ENCODE results near the gene BCAS3. TPM values are rescaled to one million over a fixed set of nuclear protein-coding genes. Genes with fewer than 3 reads are reported as not detected.

The BCAS3 gene
- total and polyA plus RNA-seq, 2 donors: 6.9 to 12.4 TPM

DNA sequence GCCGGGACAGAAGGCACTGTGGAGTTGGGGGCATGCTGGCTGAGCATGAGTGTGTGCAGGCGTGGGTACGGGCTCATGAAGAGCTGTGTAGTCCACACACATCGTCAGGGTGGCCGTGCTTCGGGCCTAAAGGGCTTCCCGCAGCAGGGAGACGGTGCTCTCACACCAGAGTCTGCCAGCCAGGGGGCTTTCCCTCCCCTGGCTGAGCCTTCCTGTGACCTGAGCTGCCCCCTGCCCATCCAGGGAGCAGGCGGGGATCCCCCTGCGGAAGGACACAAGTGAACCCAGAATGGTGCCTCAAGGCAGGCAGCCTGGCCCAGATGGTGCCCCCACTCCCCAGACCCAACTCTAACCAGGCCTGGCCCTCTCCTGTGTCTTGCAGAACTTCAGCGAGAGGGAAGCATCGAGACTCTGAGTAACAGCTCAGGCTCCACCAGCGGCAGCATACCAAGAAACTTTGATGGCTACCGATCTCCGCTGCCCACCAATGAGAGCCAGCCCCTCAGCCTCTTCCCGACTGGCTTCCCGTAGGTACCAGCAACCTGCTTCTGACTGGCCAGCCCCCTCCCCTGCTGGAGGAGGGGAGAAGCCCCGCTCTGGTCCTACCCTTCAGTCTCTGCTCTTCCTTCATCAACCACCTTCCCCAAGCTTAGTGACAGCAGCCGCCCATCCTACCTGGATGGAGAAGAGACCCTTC is 714.1 kb downstream of the BCAS3 start:
- Histone ChIP-seq H3K36me3 (ENCODE audit: control insufficient read depth in 2 of 2, insufficient read depth in 2 of 2, low read length in 1 of 2) (no peaks in the 10 kb centered on the region), H3K27ac (ENCODE audit: low read depth in 1 of 2, low read length in 1 of 2) (no peak overlapping the region), H3K4me3 (ENCODE audit: low read length in 2 of 2) (no peak overlapping the region), H3K9me3 (ENCODE audit: control insufficient read depth in 2 of 2, insufficient read depth in 1 of 2, low read length in 1 of 2) (no peaks in the 10 kb centered on the region), H3K4me1 (ENCODE audit: control insufficient read depth in 2 of 2, insufficient read depth in 2 of 2, low read length in 2 of 2) (peaks cover 0 to 2% of the 10 kb centered on the region in 2 donors), H3K27me3 (ENCODE audit: control insufficient read depth in 2 of 2, insufficient read depth in 1 of 2, low read length in 1 of 2) (peaks cover 26 to 76% of the 10 kb centered on the region in 2 donors)
- 96% methylated on average over 19 of the region's 19 CpGs for WGBS
- no peak for DNase-seq (ENCODE audit: low read depth in 6 of 9, low spot score in 9 of 9)

DNA sequence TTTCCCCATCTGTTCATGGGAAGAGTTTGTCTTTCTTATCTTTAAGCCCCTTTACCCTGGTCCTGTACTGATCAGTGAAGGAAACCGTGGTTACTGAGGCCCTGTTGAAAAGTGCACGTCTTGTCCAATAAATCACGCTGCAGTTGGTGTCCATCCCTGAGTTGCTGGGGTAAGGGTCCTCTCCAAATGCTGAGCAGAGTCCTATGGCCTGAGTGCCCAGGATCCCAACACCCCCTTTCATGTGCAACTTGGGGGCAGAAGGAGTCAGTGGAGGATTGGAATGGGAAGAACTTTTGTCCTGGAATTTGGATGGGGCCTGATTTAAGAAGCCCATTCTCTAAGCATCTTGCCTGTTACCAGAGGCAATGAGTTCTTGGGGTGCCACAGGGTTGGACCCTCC is 715.0 kb downstream of the BCAS3 start:
- H3K27ac ChIP-seq (ENCODE audit: low read depth in 1 of 2, low read length in 1 of 2): no peak overlapping the region
- no peak for DNase-seq (ENCODE audit: low read depth in 6 of 9, low spot score in 9 of 9)
- no peaks in the 10 kb centered on the region for H3K36me3 ChIP-seq (ENCODE audit: control insufficient read depth in 2 of 2, insufficient read depth in 2 of 2, low read length in 1 of 2)
- H3K9me3 ChIP-seq (ENCODE audit: control insufficient read depth in 2 of 2, insufficient read depth in 1 of 2, low read length in 1 of 2): no peaks in the 10 kb centered on the region
- H3K4me3 ChIP-seq (ENCODE audit: low read length in 2 of 2): no peak overlapping the region
- 93% methylated on average over 3 of the region's 3 CpGs for WGBS
- peaks cover 0 to 6% of the 10 kb centered on the region in 2 donors for H3K4me1 ChIP-seq (ENCODE audit: control insufficient read depth in 2 of 2, insufficient read depth in 2 of 2, low read length in 2 of 2)
- peaks cover 35 to 85% of the 10 kb centered on the region in 2 donors for H3K27me3 ChIP-seq (ENCODE audit: control insufficient read depth in 2 of 2, insufficient read depth in 1 of 2, low read length in 1 of 2)

DNA sequence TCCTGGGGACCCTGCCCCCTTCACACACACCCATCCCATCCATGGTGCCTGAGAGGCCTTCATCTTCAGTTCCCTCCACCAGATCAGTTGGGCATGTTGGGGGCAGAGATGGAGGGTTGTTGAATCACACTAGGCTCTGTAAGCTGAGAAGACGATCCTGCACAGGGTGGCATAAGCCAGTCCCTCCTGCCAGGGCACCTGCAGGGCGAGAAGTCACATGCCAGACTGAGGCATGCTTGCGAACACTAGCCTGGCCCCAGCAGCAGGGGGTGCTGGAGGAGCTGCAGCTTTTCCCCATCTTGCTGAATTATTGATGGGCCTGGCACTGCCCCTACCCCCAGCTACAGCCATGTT is 715.9 kb downstream of the BCAS3 start:
- no peak overlapping the region for H3K4me3 ChIP-seq (ENCODE audit: low read length in 2 of 2)
- peaks cover 44 to 94% of the 10 kb centered on the region in 2 donors for H3K27me3 ChIP-seq (ENCODE audit: control insufficient read depth in 2 of 2, insufficient read depth in 1 of 2, low read length in 1 of 2)
- H3K9me3 ChIP-seq (ENCODE audit: control insufficient read depth in 2 of 2, insufficient read depth in 1 of 2, low read length in 1 of 2): no peaks in the 10 kb centered on the region
- DNase-seq (ENCODE audit: low read depth in 6 of 9, low spot score in 9 of 9): no peak
- 90% methylated on average over 3 of the region's 3 CpGs for WGBS
- no peak overlapping the region for H3K27ac ChIP-seq (ENCODE audit: low read depth in 1 of 2, low read length in 1 of 2)
- no peaks in the 10 kb centered on the region for H3K36me3 ChIP-seq (ENCODE audit: control insufficient read depth in 2 of 2, insufficient read depth in 2 of 2, low read length in 1 of 2)
- peaks cover 0 to 10% of the 10 kb centered on the region in 2 donors for H3K4me1 ChIP-seq (ENCODE audit: control insufficient read depth in 2 of 2, insufficient read depth in 2 of 2, low read length in 2 of 2)

DNA sequence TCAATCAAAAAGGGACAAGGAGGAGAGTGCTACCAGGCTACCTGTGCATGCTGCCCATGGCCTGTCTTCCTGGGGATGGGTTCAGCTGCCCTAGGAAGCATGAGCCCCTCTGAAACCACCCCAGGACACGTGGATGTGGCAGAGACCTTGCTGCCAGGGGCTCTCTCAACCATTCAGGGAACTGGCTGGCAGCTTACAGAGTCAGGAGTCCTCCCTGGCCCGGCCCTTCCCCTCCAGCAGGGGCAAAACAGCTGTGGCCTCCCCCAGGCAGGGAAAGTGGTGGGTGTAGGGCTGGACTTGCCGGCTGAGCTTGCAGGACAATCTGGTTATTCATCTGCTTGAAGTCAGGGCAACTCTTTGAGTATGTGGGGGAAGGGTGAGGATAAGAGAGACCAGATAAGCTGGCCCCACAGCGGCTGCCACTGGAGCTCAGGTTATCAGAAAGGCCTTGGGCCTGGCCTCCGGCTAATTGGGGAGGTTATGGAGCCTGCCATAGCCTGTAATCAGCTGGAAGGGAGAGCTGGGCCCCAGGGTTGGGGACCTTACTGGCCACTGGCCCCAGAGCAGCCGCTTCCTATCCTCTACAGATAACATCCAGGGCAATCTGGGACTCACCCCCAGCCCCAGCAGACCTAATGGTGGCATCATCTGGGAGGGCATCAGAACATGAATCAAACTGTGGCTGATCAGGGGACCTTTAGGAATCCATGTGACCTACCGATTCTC is 716.4 kb downstream of the BCAS3 start:
- WGBS: 92% methylated on average over 7 of the region's 7 CpGs
- H3K4me3 ChIP-seq (ENCODE audit: low read length in 2 of 2): no peak overlapping the region
- H3K9me3 ChIP-seq (ENCODE audit: control insufficient read depth in 2 of 2, insufficient read depth in 1 of 2, low read length in 1 of 2): no peaks in the 10 kb centered on the region
- no peak for DNase-seq (ENCODE audit: low read depth in 6 of 9, low spot score in 9 of 9)
- peaks cover 0 to 14% of the 10 kb centered on the region in 2 donors for H3K4me1 ChIP-seq (ENCODE audit: control insufficient read depth in 2 of 2, insufficient read depth in 2 of 2, low read length in 2 of 2)
- no peak overlapping the region for H3K27ac ChIP-seq (ENCODE audit: low read depth in 1 of 2, low read length in 1 of 2)
- H3K36me3 ChIP-seq (ENCODE audit: control insufficient read depth in 2 of 2, insufficient read depth in 2 of 2, low read length in 1 of 2): no peaks in the 10 kb centered on the region
- H3K27me3 ChIP-seq (ENCODE audit: control insufficient read depth in 2 of 2, insufficient read depth in 1 of 2, low read length in 1 of 2): peaks cover 49 to 99% of the 10 kb centered on the region in 2 donors

DNA sequence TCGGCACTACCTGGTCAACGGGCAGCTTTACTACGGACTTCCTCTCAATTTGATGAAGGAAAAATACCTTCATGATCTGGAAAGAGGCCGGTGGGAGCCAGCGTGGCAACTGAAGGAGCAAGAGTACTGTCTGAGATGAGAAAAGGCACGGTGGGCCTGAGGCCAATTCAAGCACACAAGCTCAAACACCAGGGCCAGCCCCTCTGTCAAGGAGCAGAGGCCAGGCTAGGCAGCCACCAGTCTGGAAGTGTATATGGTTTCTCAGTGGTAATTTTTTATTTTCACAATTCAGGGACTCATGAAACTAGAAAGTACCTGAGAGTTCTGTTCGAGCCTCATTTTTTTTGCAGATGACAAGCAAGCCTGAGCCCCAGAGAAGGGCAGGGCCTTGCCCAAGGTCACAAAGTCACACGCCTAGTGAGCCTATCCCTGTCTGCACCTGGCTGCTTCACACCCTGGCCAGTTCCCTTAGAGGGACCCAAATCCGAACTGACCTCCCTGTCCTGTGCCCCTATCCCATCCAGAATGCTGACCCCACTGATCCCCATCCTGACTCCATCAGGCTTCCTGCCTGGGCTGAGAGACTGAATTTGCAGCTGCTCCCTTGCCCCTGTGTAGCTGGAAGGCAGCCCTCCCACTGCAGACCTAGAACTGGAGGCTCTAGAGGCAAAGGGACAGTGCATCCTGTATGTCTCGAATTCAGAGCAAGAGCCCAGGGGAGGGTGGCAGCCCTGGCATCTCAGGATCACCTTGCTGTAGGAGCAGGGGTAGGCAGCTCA is 717.2 kb downstream of the BCAS3 start:
- Histone ChIP-seq H3K4me3 (ENCODE audit: low read length in 2 of 2) (no peak overlapping the region), H3K27me3 (ENCODE audit: control insufficient read depth in 2 of 2, insufficient read depth in 1 of 2, low read length in 1 of 2) (peaks cover 57 to 100% of the 10 kb centered on the region in 2 donors), H3K36me3 (ENCODE audit: control insufficient read depth in 2 of 2, insufficient read depth in 2 of 2, low read length in 1 of 2) (no peaks in the 10 kb centered on the region), H3K4me1 (ENCODE audit: control insufficient read depth in 2 of 2, insufficient read depth in 2 of 2, low read length in 2 of 2) (peaks cover 0 to 12% of the 10 kb centered on the region in 2 donors), H3K27ac (ENCODE audit: low read depth in 1 of 2, low read length in 1 of 2) (no peak overlapping the region), H3K9me3 (ENCODE audit: control insufficient read depth in 2 of 2, insufficient read depth in 1 of 2, low read length in 1 of 2) (no peaks in the 10 kb centered on the region)
- 90% methylated on average over 10 of the region's 10 CpGs for WGBS
- no peak for DNase-seq (ENCODE audit: low read depth in 6 of 9, low spot score in 9 of 9)

DNA sequence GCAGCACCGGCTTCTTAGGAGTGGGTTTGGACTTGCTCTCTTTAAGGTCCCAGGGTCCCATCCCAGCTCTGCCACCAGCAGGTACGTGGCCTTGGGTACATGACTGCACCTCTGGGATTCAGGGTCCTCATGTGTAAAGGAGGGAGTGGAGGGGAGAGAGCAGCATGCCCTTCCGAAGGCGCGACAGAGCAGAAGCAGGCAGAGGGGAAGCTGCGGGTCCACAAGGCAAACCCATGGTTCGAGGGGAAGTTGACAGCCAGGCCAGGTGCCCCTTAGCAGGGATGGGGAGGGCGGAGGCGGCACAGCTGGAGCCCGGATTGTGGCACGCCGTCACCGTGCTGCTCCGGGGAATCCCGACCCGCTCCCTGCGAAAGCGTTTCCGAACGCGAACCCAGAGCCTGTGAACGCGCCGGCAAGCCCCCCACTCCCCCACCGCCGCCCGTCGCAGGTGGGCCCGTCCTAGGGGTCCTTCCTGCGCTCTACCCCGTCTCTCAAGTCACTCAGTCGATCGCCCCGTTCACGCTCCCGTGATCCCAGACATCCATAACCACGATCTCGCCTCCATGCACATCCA is 717.8 kb downstream of the BCAS3 start:
- Histone ChIP-seq H3K27ac (ENCODE audit: low read depth in 1 of 2, low read length in 1 of 2) (no peak overlapping the region), H3K27me3 (ENCODE audit: control insufficient read depth in 2 of 2, insufficient read depth in 1 of 2, low read length in 1 of 2) (peaks cover 63 to 98% of the 10 kb centered on the region in 2 donors)
- DNase-seq (ENCODE audit: low read depth in 6 of 9, low spot score in 9 of 9): no peak

DNA sequence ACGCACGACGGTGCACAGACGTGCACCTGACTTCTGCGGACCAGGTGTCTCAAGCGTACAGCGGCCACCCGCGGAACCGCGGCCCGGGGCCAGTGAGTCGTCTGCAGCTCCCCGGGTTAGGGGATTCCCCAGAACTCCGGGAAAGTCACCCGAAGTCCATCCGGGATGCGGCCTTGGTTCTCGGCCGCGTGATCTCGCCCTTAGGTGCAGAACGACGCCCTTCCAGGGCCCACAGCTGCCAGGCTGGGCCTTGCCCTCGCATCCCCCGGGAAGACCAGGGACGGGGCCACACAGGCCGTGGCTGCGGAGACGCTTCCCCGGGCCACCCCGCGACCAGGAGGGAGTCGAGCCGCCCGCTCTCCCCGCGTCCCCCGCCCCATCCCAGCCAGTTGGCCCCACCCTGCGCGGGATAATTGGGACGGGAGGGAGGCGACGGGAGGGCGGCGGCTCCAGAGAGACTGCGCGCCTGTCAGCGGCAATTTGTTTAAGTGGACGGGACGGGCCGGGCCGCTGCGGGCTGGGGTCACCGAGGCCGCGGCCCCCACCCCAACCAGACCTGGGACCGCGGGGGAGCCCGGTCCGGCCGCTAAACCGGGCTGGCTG is 718.4 kb downstream of the BCAS3 start:
- H3K4me3 ChIP-seq (ENCODE audit: low read length in 2 of 2): no peak overlapping the region
- no peaks in the 10 kb centered on the region for H3K9me3 ChIP-seq (ENCODE audit: control insufficient read depth in 2 of 2, insufficient read depth in 1 of 2, low read length in 1 of 2)
- DNase-seq (ENCODE audit: low read depth in 6 of 9, low spot score in 9 of 9): no peak
- H3K4me1 ChIP-seq (ENCODE audit: control insufficient read depth in 2 of 2, insufficient read depth in 2 of 2, low read length in 2 of 2): peaks cover 0 to 12% of the 10 kb centered on the region in 2 donors
- H3K27ac ChIP-seq (ENCODE audit: low read depth in 1 of 2, low read length in 1 of 2): no peak overlapping the region
- no peaks in the 10 kb centered on the region for H3K36me3 ChIP-seq (ENCODE audit: control insufficient read depth in 2 of 2, insufficient read depth in 2 of 2, low read length in 1 of 2)
- H3K27me3 ChIP-seq (ENCODE audit: control insufficient read depth in 2 of 2, insufficient read depth in 1 of 2, low read length in 1 of 2): peaks cover 67 to 98% of the 10 kb centered on the region in 2 donors
- WGBS: 9% methylated on average over 63 of the region's 63 CpGs

More for the DNA sequence above, 717.8 kb downstream of the BCAS3 start:
- no peaks in the 10 kb centered on the region for H3K36me3 ChIP-seq (ENCODE audit: control insufficient read depth in 2 of 2, insufficient read depth in 2 of 2, low read length in 1 of 2)
- H3K4me3 ChIP-seq (ENCODE audit: low read length in 2 of 2): no peak overlapping the region
- H3K4me1 ChIP-seq (ENCODE audit: control insufficient read depth in 2 of 2, insufficient read depth in 2 of 2, low read length in 2 of 2): peaks cover 0 to 12% of the 10 kb centered on the region in 2 donors
- H3K9me3 ChIP-seq (ENCODE audit: control insufficient read depth in 2 of 2, insufficient read depth in 1 of 2, low read length in 1 of 2): no peaks in the 10 kb centered on the region
- WGBS: 31% methylated on average over 38 of the region's 38 CpGs

DNA sequence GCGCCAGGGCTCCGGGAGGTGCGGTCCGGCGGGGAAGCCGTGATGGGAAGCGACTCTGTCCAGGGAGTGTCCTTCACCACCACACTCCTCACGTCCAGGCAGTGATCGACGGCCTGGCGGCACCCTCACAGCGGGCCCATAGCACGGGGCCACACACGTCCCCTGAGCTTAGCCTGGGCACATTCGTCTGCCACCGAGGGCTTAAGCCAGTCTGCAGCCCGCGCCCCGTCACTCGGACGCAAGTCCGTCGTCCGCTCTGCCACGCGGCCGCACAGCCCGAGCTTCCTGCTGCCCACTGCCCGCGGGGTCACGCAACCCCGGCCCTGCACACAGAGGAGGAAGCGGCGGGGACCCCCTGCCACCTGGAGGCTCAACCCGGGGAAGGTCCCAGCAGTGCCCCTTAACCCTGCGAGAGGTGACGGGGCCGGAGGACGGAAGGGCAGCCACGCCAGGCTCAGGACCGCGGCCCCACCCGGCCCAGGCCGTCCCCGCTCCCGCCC is 719.0 kb downstream of the BCAS3 start:
- Histone ChIP-seq H3K4me3 (ENCODE audit: low read length in 2 of 2) (no peak overlapping the region), H3K27me3 (ENCODE audit: control insufficient read depth in 2 of 2, insufficient read depth in 1 of 2, low read length in 1 of 2) (peaks cover 73 to 98% of the 10 kb centered on the region in 2 donors), H3K36me3 (ENCODE audit: control insufficient read depth in 2 of 2, insufficient read depth in 2 of 2, low read length in 1 of 2) (no peaks in the 10 kb centered on the region), H3K9me3 (ENCODE audit: control insufficient read depth in 2 of 2, insufficient read depth in 1 of 2, low read length in 1 of 2) (peaks cover 0 to 1% of the 10 kb centered on the region in 2 donors), H3K4me1 (ENCODE audit: control insufficient read depth in 2 of 2, insufficient read depth in 2 of 2, low read length in 2 of 2) (peaks cover 0 to 12% of the 10 kb centered on the region in 2 donors), H3K27ac (ENCODE audit: low read depth in 1 of 2, low read length in 1 of 2) (peak overlapping the region in 1 of 2 donors; percentile 38)
- no peak for DNase-seq (ENCODE audit: low read depth in 6 of 9, low spot score in 9 of 9)
- WGBS: 9% methylated on average over 46 of the region's 46 CpGs
